H1 (cell line): ENCODE measurements around the gene GJC3. TPM values are rescaled to one million over a fixed set of nuclear protein-coding genes. Genes with fewer than 3 reads are reported as not detected.

Experiments
- CTCF ChIA-PET: fragments of 300-600 bp; sonication (Branson Sonifier 250); formaldehyde crosslinking; loops from one replicate; lab custom pipeline; 2021; ENCODE audit not compliant: partially characterized antibody; lab: Charles Lee
- POLR2A ChIA-PET: fragments of 300-600 bp; sonication (Branson Sonifier 250); formaldehyde crosslinking; loops from one replicate; lab custom pipeline; 2021; ENCODE audit warnings: inconsistent platforms; ENCODE audit not compliant: partially characterized antibody; lab: Charles Lee
- DNase-seq, 2 experiments: peaks; one replicate each; pipeline versions ENCODE4 v3.0.0 to v3.0.0-alpha.2; 2010 to 2022; ENCODE audit warnings: low spot score in 2 of 2, low read depth in 1 of 2, mixed read lengths in 1 of 2
- FAIRE-seq: peaks from 2 replicates; lab custom pipeline; 2011; peaks lifted over from hg19 to GRCh38; lab: Jason Lieb, UNC
- H2AFZ ChIP-seq: 2 replicates; pipeline ENCODE4 v1.8.1; 2012; ENCODE audit warnings: low read length, inconsistent platforms
- H2AK5ac ChIP-seq: 2 replicates; pipeline ENCODE4 v1.6.1; 2013; ENCODE audit warnings: low read depth, low read length
- H2BK120ac ChIP-seq: replicated peaks from 2 replicates; pipeline ENCODE3; 2013; ENCODE audit warnings: low read depth, low read length, inconsistent platforms
- H2BK12ac ChIP-seq: 2 replicates; pipeline ENCODE4 v1.6.1; 2013; ENCODE audit warnings: low read depth, low read length
- H2BK15ac ChIP-seq: 2 replicates; pipeline ENCODE4 v1.6.1; 2013; ENCODE audit warnings: low read length
- H2BK20ac ChIP-seq: 2 replicates; pipeline ENCODE4 v1.6.1; 2013; ENCODE audit warnings: low read length
- H2BK5ac ChIP-seq: 2 replicates; pipeline ENCODE4 v1.6.1; 2013; ENCODE audit warnings: low read depth, low read length
- H3K14ac ChIP-seq: 2 replicates; pipeline ENCODE4 v1.6.1; 2013; ENCODE audit warnings: inconsistent platforms; ENCODE audit not compliant: insufficient read length
- H3K18ac ChIP-seq: 2 replicates; pipeline ENCODE4 v1.6.1; 2013; ENCODE audit warnings: low read length; ENCODE audit errors: extremely low read depth
- H3K23ac ChIP-seq: 2 replicates; pipeline ENCODE4 v1.6.1; 2013; ENCODE audit warnings: inconsistent platforms; ENCODE audit not compliant: insufficient read length
- H3K23me2 ChIP-seq: 2 replicates; pipeline ENCODE4 v1.6.1; 2013; ENCODE audit warnings: low read depth, low read length
- H3K27ac ChIP-seq: 2 replicates; pipeline ENCODE4 v1.6.1; 2011; ENCODE audit warnings: low read depth, low read length, inconsistent platforms
- H3K27me3 ChIP-seq, 4 experiments: replicated peaks in 1 of 4; 1 replicate in 1 of 4; 2 replicates in 3 of 4; pipeline versions ENCODE4 v1.6.1 to v1.8.1; 2011 to 2013; ENCODE audit warnings: low read length in 3 of 4, mild to moderate bottlenecking in 3 of 4, inconsistent platforms in 2 of 4, mixed read lengths in 2 of 4, moderate library complexity in 1 of 4; ENCODE audit not compliant: control insufficient read depth in 3 of 4, insufficient read depth in 3 of 4; ENCODE audit errors: extremely low read depth in 1 of 4
- H3K36me3 ChIP-seq, 4 experiments: 2 replicates each; pipeline versions ENCODE4 v1.6.1 to v1.8.1; 2011 to 2013; ENCODE audit warnings: mild to moderate bottlenecking in 4 of 4, low read length in 3 of 4, moderate library complexity in 2 of 4, control low read depth in 1 of 4, inconsistent platforms in 1 of 4; ENCODE audit not compliant: insufficient read depth in 4 of 4, control insufficient read depth in 2 of 4
- H3K4ac ChIP-seq: replicated peaks from 2 replicates; pipeline ENCODE3; 2013; ENCODE audit warnings: low read length, low read depth, mixed read lengths, inconsistent platforms; ENCODE audit not compliant: insufficient read length
- H3K4me1 ChIP-seq, 4 experiments: replicated peaks in 1 of 4; 1 replicate in 1 of 4; 2 replicates in 3 of 4; pipeline versions ENCODE4 v1.6.1 to v1.8.1; 2011 to 2013; ENCODE audit warnings: low read length in 3 of 4, inconsistent platforms in 2 of 4, mixed read lengths in 1 of 4; ENCODE audit not compliant: insufficient read depth in 4 of 4, control insufficient read depth in 3 of 4
- H3K4me2 ChIP-seq, 2 experiments: 2 replicates each; pipeline versions ENCODE4 v1.6.1 to v1.8.1; 2011 to 2013; ENCODE audit warnings: low read depth in 2 of 2, low read length in 2 of 2, control low read depth in 1 of 2, inconsistent platforms in 1 of 2, mild to moderate bottlenecking in 1 of 2; ENCODE audit not compliant: insufficient read depth in 1 of 2
- H3K4me3 ChIP-seq, 4 experiments: fragments of 200-600, 300-600 bp in 1 of 4; sonication (generic), shearing (Covaris generic), sonication (Bioruptor Twin) in 1 of 4; 2 replicates each; pipeline versions ENCODE4 v1.5.1 to v1.8.1; 2011 to 2016; ENCODE audit warnings: low read length in 4 of 4, low read depth in 3 of 4, control low read depth in 2 of 4, inconsistent platforms in 2 of 4, mild to moderate bottlenecking in 2 of 4, mixed read lengths in 1 of 4, moderate library complexity in 1 of 4; ENCODE audit not compliant: insufficient read depth in 2 of 4; ENCODE audit errors: extremely low read depth in 1 of 4
- H3K56ac ChIP-seq: replicated peaks from 2 replicates; pipeline ENCODE3; 2013; ENCODE audit warnings: low read depth, mild to moderate bottlenecking, mixed read lengths, low read length, inconsistent platforms; ENCODE audit not compliant: insufficient read length
- H3K79me1 ChIP-seq: 2 replicates; pipeline ENCODE4 v1.6.1; 2013; ENCODE audit warnings: low read depth, low read length, control low read depth
- H3K79me2 ChIP-seq, 2 experiments: 2 replicates each; pipeline versions ENCODE4 v1.6.1 to v1.8.1; 2012 to 2013; ENCODE audit warnings: low read length in 2 of 2, mild to moderate bottlenecking in 2 of 2, inconsistent platforms in 1 of 2; ENCODE audit not compliant: insufficient read depth in 2 of 2, control insufficient read depth in 1 of 2
- H3K9ac ChIP-seq, 4 experiments: replicated peaks in 1 of 4; 1 replicate in 1 of 4; 2 replicates in 3 of 4; pipeline versions ENCODE4 v1.6.1 to v1.8.1; 2011 to 2013; ENCODE audit warnings: low read depth in 3 of 4, low read length in 3 of 4, control low read depth in 2 of 4, mild to moderate bottlenecking in 2 of 4, moderate library complexity in 2 of 4, inconsistent platforms in 1 of 4; ENCODE audit errors: extremely low read depth in 1 of 4
- H3K9me3 ChIP-seq, 2 experiments: 2 replicates each; pipeline versions ENCODE4 v1.6.1 to v1.8.1; 2012 to 2013; ENCODE audit warnings: mild to moderate bottlenecking in 2 of 2, moderate library complexity in 2 of 2, control low read depth in 1 of 2, inconsistent platforms in 1 of 2, low read depth in 1 of 2, low read length in 1 of 2, mixed read lengths in 1 of 2; ENCODE audit not compliant: insufficient read depth in 2 of 2
- H4K20me1 ChIP-seq, 2 experiments: replicated peaks in 1 of 2; 2 replicates each; pipeline versions ENCODE3 to v1.8.1; 2011 to 2013; ENCODE audit warnings: inconsistent platforms in 2 of 2, low read length in 2 of 2, mild to moderate bottlenecking in 1 of 2; ENCODE audit not compliant: insufficient read depth in 2 of 2, control insufficient read depth in 1 of 2
- H4K5ac ChIP-seq: 2 replicates; pipeline ENCODE4 v1.6.1; 2013; ENCODE audit warnings: low read length, low read depth, mixed read lengths, inconsistent platforms; ENCODE audit not compliant: insufficient read length
- H4K8ac ChIP-seq: 2 replicates; pipeline ENCODE4 v1.8.0; 2013; ENCODE audit warnings: mild to moderate bottlenecking, moderate library complexity, low read length, inconsistent platforms; ENCODE audit not compliant: insufficient read depth; ENCODE audit errors: extremely low read depth
- H4K91ac ChIP-seq: replicated peaks from 2 replicates; pipeline ENCODE3; 2013; ENCODE audit warnings: low read length, mixed read lengths, inconsistent platforms; ENCODE audit not compliant: insufficient read length
- ASH2L ChIP-seq: fragments of 200-600, 300-600 bp; sonication (generic); IDR thresholded peaks from one replicate; pipeline ENCODE4 v1.7.1; 2017; ENCODE audit warnings: low read length
- EP300 ChIP-seq, 2 experiments: IDR thresholded peaks; 1 replicate in 1 of 2; 2 replicates in 1 of 2; pipeline ENCODE4 v1.6.1; 2011 to 2012; ENCODE audit warnings: low read depth in 2 of 2, low read length in 2 of 2, mild to moderate bottlenecking in 2 of 2, borderline replicate concordance in 1 of 2, inconsistent platforms in 1 of 2, moderate library complexity in 1 of 2
- GTF2F1 ChIP-seq: IDR thresholded peaks from 2 replicates; pipeline ENCODE4 v1.6.1; 2012; ENCODE audit warnings: low read depth, low read length, improper control_type of control experiment, borderline replicate concordance
- KDM1A ChIP-seq: fragments of 200-600, 300-600 bp; sonication (generic); IDR thresholded peaks from 2 replicates; pipeline ENCODE4 v1.7.1; 2016; ENCODE audit warnings: mild to moderate bottlenecking, low read length, borderline replicate concordance
- MAX ChIP-seq: IDR thresholded peaks from 2 replicates; pipeline ENCODE4 v1.6.1; 2012; ENCODE audit warnings: inconsistent platforms
- POLR2A ChIP-seq, 2 experiments: IDR thresholded peaks; 1 replicate in 1 of 2; 2 replicates in 1 of 2; pipeline ENCODE4 v1.6.1; 2011; ENCODE audit warnings: low read depth in 2 of 2, low read length in 2 of 2, mild to moderate bottlenecking in 2 of 2; ENCODE audit errors: control extremely low read depth in 1 of 2
- RBBP5 ChIP-seq: IDR thresholded peaks from 2 replicates; pipeline ENCODE4 v1.7.1; 2012; ENCODE audit warnings: low read depth, mild to moderate bottlenecking, inconsistent platforms, low read length, moderate library complexity, borderline replicate concordance
- RFX5 ChIP-seq: IDR thresholded peaks from 2 replicates; pipeline ENCODE4 v1.6.1; 2011; ENCODE audit warnings: low read depth, low read length, improper control_type of control experiment, borderline replicate concordance
- SIN3A ChIP-seq, 2 experiments: IDR thresholded peaks in 1 of 2; conservative IDR thresholded peaks in 1 of 2; 2 replicates each; pipeline ENCODE4 v1.6.1; 2011 to 2012; ENCODE audit warnings: low read length in 2 of 2, improper control_type of control experiment in 1 of 2, low read depth in 1 of 2, mild to moderate bottlenecking in 1 of 2
- WGBS, 2 experiments: shearing (Covaris generic) in 1 of 2; methylation state at CpG; one replicate each; pipeline versions ENCODE4 v1.1.6 to v1.1.7; 2013 to 2015; ENCODE audit warnings: low lambda C conversion rate in 2 of 2, mixed read lengths in 2 of 2, inconsistent platforms in 1 of 2, low coverage in 1 of 2, missing lambda C conversion rate in 1 of 2; ENCODE audit not compliant: insufficient replicate concordance in 2 of 2, insufficient coverage in 1 of 2, insufficient read length in 1 of 2; ENCODE audit errors: extremely low coverage in 1 of 2, missing lambda C conversion rate in 1 of 2; 5-methylcytosine and 5-hydroxymethylcytosine counted together
- polyA plus RNA-seq, 7 experiments: library from polyadenylated mRNA; depleted of rRNA in 3 of 7; stranded (reverse) in 5 of 7; unstranded in 2 of 7; fragments of >200 nt in 5 of 7; fragments of 200-250 nt in 2 of 7; gene quantifications; 1 replicate in 5 of 7; 2 replicates in 1 of 7; 4 replicates in 1 of 7; pipeline versions ENCODE4 v1.2.1 to v1.2.3, GENCODE V29; 2011 to 2013; ENCODE audit warnings: missing spikeins in 2 of 7, mixed read lengths in 2 of 7
- total RNA-seq: library from RNA; stranded (reverse); fragmentation: NEBNext Ultra II Directional; extraction: Animal tissue kit (Norgen Biotek cat#: 25700); gene quantifications from 2 replicates; pipeline ENCODE4 v1.2.1, GENCODE V29; 2021

Gene GJC3
- total and polyA plus RNA-seq, 2 of the 8 experiments (the other 6 are each of a cell fraction or from before 2014, with no cell fraction given), result 2.7 to 3.0 TPM

GRCh38 chr7:99943641-99944496, 14.4 kb upstream of the GJC3 start:
- POLR2A ChIA-PET, result interaction anchor here (0.6 to 3.0 kb wide), 35 partner anchors 8 to 1028 kb away, joined by 3 to 45 read pairs (median 5); partner anchors contain the start of genes AP4M1, GJC3, MCM7 and TRIM4
- H2BK12ac ChIP-seq, result peak overlapping the region; percentile 96
- H3K9me3 ChIP-seq, result peaks cover 15 to 16% of the 10 kb centered on the region in 2 experiments
- H4K20me1 ChIP-seq, result no peaks in the 10 kb centered on the region
- peak overlapping the region; percentile 42 for H3K56ac ChIP-seq
- H3K23me2 ChIP-seq, result no peaks in the 10 kb centered on the region
- H3K79me1 ChIP-seq, result no peaks in the 10 kb centered on the region; the same call in 1 of the 2 replicates
- WGBS, 2 experiments, result 20% methylated on average over 11 of the region's 14 CpGs; no CpG with 5 or more reads in 1 of the 2 experiments
- peak overlapping the region; percentile 98 for H2BK5ac ChIP-seq
- peak overlapping the region; percentile 56 to 65 for H3K4me2 ChIP-seq
- H3K18ac ChIP-seq, result peak overlapping the region; percentile 96
- H3K27me3 ChIP-seq, result no peaks in the 10 kb centered on the region; a peak in 1 of 7 replicates
- H3K36me3 ChIP-seq, result peaks cover 0 to 4% (median 0%) of the 10 kb centered on the region in 4 experiments; a peak in 2 of 8 replicates
- H3K79me2 ChIP-seq, result no peaks in the 10 kb centered on the region
- peak overlapping the region in 3 of 4 experiments; percentile 1 to 48 (median 4); a peak in 3 of 8 replicates for H3K4me3 ChIP-seq
- DNase-seq, result peak; percentile 62 to 74
- CTCF ChIA-PET, result interaction anchor here (0.7 to 1.5 kb wide), 9 partner anchors 9 to 918 kb away, joined by 3 to 6 read pairs (median 4); no protein-coding TSS in a partner anchor
- FAIRE-seq, result peak; percentile 98
- peak overlapping the region in 3 of 4 experiments; percentile 1 to 65 (median 35); a peak in 6 of 7 replicates for H3K9ac ChIP-seq
- no peak overlapping the region for H2AFZ ChIP-seq
- H4K5ac ChIP-seq, result peak overlapping the region; percentile 68
- H3K23ac ChIP-seq, result no peak overlapping the region
- H4K91ac ChIP-seq, result peak overlapping the region; percentile 90
- peak overlapping the region; percentile 94 for H2BK120ac ChIP-seq
- peak overlapping the region; percentile 98 for H2AK5ac ChIP-seq
- H3K4me1 ChIP-seq, result peaks cover 8 to 13% (median 11%) of the 10 kb centered on the region in 4 experiments; a peak in 5 of 7 replicates
- H4K8ac ChIP-seq, result peak overlapping the region; percentile 96; the same call in 1 of the 2 replicates
- H2BK15ac ChIP-seq, result peak overlapping the region; percentile 37; the same call in 1 of the 2 replicates
- peak overlapping the region; percentile 95 for H3K27ac ChIP-seq
- H3K14ac ChIP-seq, result no peak overlapping the region
- peak overlapping the region; percentile 25 for H3K4ac ChIP-seq
- peak overlapping the region; percentile 89 for H2BK20ac ChIP-seq
- TF ChIP-seq POLR2A (IDR thresholded peaks at IDR 0.05; ENCODE audit: control extremely low read depth in 1 of 2, low read depth in 2 of 2, low read length in 2 of 2) (peak; percentile 51 to 59; a peak in 2 of 3 replicates), MAX (peak; percentile 93), KDM1A (peak; percentile 66; the same call in 1 of the 2 replicates), RBBP5 (peak; percentile 26; the same call in 1 of the 2 replicates), GTF2F1 (0 out of 2 replicates have a peak, but pooled peaks have one; percentile 16), RFX5 (no peak), EP300 (IDR thresholded peaks at IDR 0.05; ENCODE audit: borderline replicate concordance in 1 of 2, low read depth in 2 of 2, low read length in 2 of 2) (peak in 1 of 2 experiments; percentile 90; a peak in 1 of 3 replicates), ASH2L (peak; percentile 78), SIN3A (conservative IDR thresholded peaks at IDR 0.05 in 1 of 2, IDR thresholded peaks at IDR 0.05 in 1 of 2; ENCODE audit: low read depth in 1 of 2, low read length in 2 of 2) (no peak; a peak in 1 of 4 replicates)
